Measurements from ENCODE around the gene DENND4B. TPM values are rescaled to one million over a fixed set of nuclear protein-coding genes. Genes with fewer than 3 reads are reported as not detected.

DENND4B gene
- total and polyA plus RNA-seq, 10 of the 15 experiments (the other 5 are each of a cell fraction or from before 2014, with no cell fraction given) = 12.0 to 74.8 (median 22.7) TPM

DNA sequence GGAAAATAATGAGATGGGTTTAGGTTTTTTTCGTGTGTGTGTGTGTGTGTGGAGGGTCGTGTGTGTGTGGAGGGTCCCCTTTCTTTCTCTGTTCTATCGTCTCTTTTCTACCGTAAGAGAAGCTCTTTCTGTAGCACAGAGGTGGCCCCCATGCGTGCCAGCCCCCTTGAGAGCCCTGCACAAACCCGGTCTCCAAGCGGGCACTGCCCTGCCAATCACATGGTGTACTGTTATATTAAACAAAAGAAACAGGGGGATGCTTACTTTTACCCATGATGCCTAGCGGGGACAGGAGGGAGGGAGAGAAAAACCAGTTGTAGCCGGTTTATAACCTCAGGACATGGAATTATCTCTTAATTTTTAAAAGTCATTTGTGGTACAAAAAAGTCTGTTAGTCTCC is 64.8 kb downstream of the DENND4B start:
- no peak overlapping the region; the same call in 1 of the 2 replicates for H3K27ac ChIP-seq (ENCODE audit: control insufficient read depth, insufficient read depth)
- no TSS peak for BruUV-seq (replicated peaks)
- intact Hi-C loops (cut with micrococcal nuclease; ENCODE audit: unreplicated experiment) = no loop called here
- DNase-seq (ENCODE audit: low read depth, low spot score) = no peak
- FAIRE-seq = no peak
- H2AFZ ChIP-seq (ENCODE audit: control insufficient read depth, low read depth, low read length) = no peak overlapping the region
- RAD21 ChIA-PET (ENCODE audit: unreplicated experiment) = interaction anchor here (1.5 kb wide), 1 partner anchor 54 kb away, joined by 3 read pairs; no protein-coding TSS in a partner anchor
- H3K4me2 ChIP-seq (ENCODE audit: control insufficient read depth, insufficient read depth) = no peak overlapping the region
- peaks cover 68% of the 10 kb centered on the region for H3K79me2 ChIP-seq (ENCODE audit: control insufficient read depth, insufficient read depth, low read length)
- no peak overlapping the region for H3K4me3 ChIP-seq
- SMC1A ChIA-PET (ENCODE audit: uncharacterized antibody, unreplicated experiment) = interaction anchor here (0.9 to 2.0 kb wide), 5 partner anchors 11 to 50 kb away, joined by 3 to 5 read pairs (median 3); no protein-coding TSS in a partner anchor
- peaks cover 2 to 5% of the 10 kb centered on the region in 2 experiments; a peak in 2 of 4 replicates for H3K36me3 ChIP-seq (ENCODE audit: control insufficient read depth in 2 of 2, insufficient read depth in 2 of 2, low read length in 1 of 2)
- no peaks in the 10 kb centered on the region for H3K27me3 ChIP-seq (replicated peaks in 1 of 2; ENCODE audit: control insufficient read depth in 2 of 2, insufficient read depth in 2 of 2, low read length in 1 of 2)
- H4K20me1 ChIP-seq (ENCODE audit: control insufficient read depth, insufficient read depth) = no peaks in the 10 kb centered on the region
- no peaks in the 10 kb centered on the region; the same call in 1 of the 2 replicates for H3K4me1 ChIP-seq (ENCODE audit: control insufficient read depth, insufficient read depth, low read length)
- CTCF ChIA-PET = interaction anchor here (0.5 to 1.4 kb wide), 4 partner anchors 53 to 671 kb away, joined by 3 to 5 read pairs (median 4); no protein-coding TSS in a partner anchor
- in situ Hi-C loops (cut with MboI) = no loop called here
- ATAC-seq = no peak
- H3K9me3 ChIP-seq (replicated peaks; ENCODE audit: control insufficient read depth, insufficient read depth, low read length) = no peaks in the 10 kb centered on the region
- 83% methylated on average over 9 of the region's 9 CpGs for WGBS (ENCODE audit: insufficient coverage, insufficient replicate concordance, low lambda C conversion rate, missing lambda C conversion rate)
- POLR2A ChIA-PET = interaction anchor here (1.1 kb wide), 1 partner anchor 16 kb away, joined by 7 read pairs; no protein-coding TSS in a partner anchor
- H3K9ac ChIP-seq (ENCODE audit: control insufficient read depth, insufficient read depth, low read length) = no peak overlapping the region
- TF ChIP-seq TCF7 (IDR thresholded peaks at IDR 0.05; ENCODE audit: borderline replicate concordance) = no peak
- TF ChIP-seq NRF1 (conservative IDR thresholded peaks at IDR 0.05; ENCODE audit: low read depth, low read length) = no peak
- no peak for TF ChIP-seq CREM (IDR thresholded peaks at IDR 0.05; ENCODE audit: low read depth)
- no peak for TF ChIP-seq CHD1 (IDR thresholded peaks at IDR 0.05; ENCODE audit: low read depth, low read length)
- no peak for TF ChIP-seq NFXL1 (IDR thresholded peaks at IDR 0.05; ENCODE audit: borderline replicate concordance)
- TF ChIP-seq, protein P1, sequence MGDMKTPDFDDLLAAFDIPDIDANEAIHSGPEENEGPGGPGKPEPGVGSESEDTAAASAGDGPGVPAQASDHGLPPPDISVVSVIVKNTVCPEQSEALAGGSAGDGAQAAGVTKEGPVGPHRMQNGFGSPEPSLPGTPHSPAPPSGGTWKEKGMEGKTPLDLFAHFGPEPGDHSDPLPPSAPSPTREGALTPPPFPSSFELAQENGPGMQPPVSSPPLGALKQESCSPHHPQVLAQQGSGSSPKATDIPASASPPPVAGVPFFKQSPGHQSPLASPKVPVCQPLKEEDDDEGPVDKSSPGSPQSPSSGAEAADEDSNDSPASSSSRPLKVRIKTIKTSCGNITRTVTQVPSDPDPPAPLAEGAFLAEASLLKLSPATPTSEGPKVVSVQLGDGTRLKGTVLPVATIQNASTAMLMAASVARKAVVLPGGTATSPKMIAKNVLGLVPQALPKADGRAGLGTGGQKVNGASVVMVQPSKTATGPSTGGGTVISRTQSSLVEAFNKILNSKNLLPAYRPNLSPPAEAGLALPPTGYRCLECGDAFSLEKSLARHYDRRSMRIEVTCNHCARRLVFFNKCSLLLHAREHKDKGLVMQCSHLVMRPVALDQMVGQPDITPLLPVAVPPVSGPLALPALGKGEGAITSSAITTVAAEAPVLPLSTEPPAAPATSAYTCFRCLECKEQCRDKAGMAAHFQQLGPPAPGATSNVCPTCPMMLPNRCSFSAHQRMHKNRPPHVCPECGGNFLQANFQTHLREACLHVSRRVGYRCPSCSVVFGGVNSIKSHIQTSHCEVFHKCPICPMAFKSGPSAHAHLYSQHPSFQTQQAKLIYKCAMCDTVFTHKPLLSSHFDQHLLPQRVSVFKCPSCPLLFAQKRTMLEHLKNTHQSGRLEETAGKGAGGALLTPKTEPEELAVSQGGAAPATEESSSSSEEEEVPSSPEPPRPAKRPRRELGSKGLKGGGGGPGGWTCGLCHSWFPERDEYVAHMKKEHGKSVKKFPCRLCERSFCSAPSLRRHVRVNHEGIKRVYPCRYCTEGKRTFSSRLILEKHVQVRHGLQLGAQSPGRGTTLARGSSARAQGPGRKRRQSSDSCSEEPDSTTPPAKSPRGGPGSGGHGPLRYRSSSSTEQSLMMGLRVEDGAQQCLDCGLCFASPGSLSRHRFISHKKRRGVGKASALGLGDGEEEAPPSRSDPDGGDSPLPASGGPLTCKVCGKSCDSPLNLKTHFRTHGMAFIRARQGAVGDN (IDR thresholded peaks at IDR 0.05) = no peak
- no peak for TF ChIP-seq SIX5 (IDR thresholded peaks at IDR 0.05; ENCODE audit: low read depth, low read length, severe bottlenecking)
- no peak for TF ChIP-seq HDAC2 (IDR thresholded peaks at IDR 0.05)
- TF ChIP-seq, protein P2, sequence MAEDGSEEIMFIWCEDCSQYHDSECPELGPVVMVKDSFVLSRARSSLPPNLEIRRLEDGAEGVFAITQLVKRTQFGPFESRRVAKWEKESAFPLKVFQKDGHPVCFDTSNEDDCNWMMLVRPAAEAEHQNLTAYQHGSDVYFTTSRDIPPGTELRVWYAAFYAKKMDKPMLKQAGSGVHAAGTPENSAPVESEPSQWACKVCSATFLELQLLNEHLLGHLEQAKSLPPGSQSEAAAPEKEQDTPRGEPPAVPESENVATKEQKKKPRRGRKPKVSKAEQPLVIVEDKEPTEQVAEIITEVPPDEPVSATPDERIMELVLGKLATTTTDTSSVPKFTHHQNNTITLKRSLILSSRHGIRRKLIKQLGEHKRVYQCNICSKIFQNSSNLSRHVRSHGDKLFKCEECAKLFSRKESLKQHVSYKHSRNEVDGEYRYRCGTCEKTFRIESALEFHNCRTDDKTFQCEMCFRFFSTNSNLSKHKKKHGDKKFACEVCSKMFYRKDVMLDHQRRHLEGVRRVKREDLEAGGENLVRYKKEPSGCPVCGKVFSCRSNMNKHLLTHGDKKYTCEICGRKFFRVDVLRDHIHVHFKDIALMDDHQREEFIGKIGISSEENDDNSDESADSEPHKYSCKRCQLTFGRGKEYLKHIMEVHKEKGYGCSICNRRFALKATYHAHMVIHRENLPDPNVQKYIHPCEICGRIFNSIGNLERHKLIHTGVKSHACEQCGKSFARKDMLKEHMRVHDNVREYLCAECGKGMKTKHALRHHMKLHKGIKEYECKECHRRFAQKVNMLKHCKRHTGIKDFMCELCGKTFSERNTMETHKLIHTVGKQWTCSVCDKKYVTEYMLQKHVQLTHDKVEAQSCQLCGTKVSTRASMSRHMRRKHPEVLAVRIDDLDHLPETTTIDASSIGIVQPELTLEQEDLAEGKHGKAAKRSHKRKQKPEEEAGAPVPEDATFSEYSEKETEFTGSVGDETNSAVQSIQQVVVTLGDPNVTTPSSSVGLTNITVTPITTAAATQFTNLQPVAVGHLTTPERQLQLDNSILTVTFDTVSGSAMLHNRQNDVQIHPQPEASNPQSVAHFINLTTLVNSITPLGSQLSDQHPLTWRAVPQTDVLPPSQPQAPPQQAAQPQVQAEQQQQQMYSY (CRISPR knock-in tag; IDR thresholded peaks at IDR 0.05) = no peak
- TF ChIP-seq PAX5 (IDR thresholded peaks at IDR 0.05; ENCODE audit: borderline replicate concordance, low read depth, low read length) = no peak
- no peak for TF ChIP-seq SUPT20H (IDR thresholded peaks at IDR 0.05; ENCODE audit: borderline replicate concordance, control insufficient read depth, low read depth, low read length)
- TF ChIP-seq, protein P3, sequence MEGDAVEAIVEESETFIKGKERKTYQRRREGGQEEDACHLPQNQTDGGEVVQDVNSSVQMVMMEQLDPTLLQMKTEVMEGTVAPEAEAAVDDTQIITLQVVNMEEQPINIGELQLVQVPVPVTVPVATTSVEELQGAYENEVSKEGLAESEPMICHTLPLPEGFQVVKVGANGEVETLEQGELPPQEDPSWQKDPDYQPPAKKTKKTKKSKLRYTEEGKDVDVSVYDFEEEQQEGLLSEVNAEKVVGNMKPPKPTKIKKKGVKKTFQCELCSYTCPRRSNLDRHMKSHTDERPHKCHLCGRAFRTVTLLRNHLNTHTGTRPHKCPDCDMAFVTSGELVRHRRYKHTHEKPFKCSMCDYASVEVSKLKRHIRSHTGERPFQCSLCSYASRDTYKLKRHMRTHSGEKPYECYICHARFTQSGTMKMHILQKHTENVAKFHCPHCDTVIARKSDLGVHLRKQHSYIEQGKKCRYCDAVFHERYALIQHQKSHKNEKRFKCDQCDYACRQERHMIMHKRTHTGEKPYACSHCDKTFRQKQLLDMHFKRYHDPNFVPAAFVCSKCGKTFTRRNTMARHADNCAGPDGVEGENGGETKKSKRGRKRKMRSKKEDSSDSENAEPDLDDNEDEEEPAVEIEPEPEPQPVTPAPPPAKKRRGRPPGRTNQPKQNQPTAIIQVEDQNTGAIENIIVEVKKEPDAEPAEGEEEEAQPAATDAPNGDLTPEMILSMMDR (IDR thresholded peaks at IDR 0.05 in 2 of 3, conservative IDR thresholded peaks at IDR 0.05 in 1 of 3; ENCODE audit: control insufficient read depth in 2 of 3, extremely low read depth in 1 of 3, insufficient read depth in 1 of 3, low read depth in 3 of 3, low read length in 3 of 3) = no peak
- no peak for TF ChIP-seq ZNF207 (IDR thresholded peaks at IDR 0.05; ENCODE audit: borderline replicate concordance)
- TF ChIP-seq KLF5 (IDR thresholded peaks at IDR 0.05; ENCODE audit: partially characterized antibody) = no peak

Measured in GM12878 (cell line).